Measurements from ENCODE around the gene TPCN2.
A peak's percentile ranks its signal among the peaks of the same experiment; 100 is the strongest.

TPCN2 gene

GRCh38 chr11:69010964-69011623 lies 37.6 kb upstream of the TPCN2 start:
- DNase-seq = peak; percentile 73

GRCh38 chr11:69011624-69012091 lies 37.1 kb upstream of the TPCN2 start:
- DNase-seq = no peak

GRCh38 chr11:69012092-69013008 lies 36.4 kb upstream of the TPCN2 start:
- no peak for DNase-seq

GRCh38 chr11:69013009-69013951 lies 35.5 kb upstream of the TPCN2 start, which contains the start of gene MRGPRF:
Gene MRGPRF (minus strand): TSS chr11:69013246. CDS start chr11:69009901, 3,345 bp downstream.
- DNase-seq = peak; percentile 26

GRCh38 chr11:69014084-69014851 lies 34.5 kb upstream of the TPCN2 start:
- DNase-seq = no peak

GRCh38 chr11:69014898-69015549 lies 33.7 kb upstream of the TPCN2 start:
- no peak for DNase-seq

GRCh38 chr11:69017951-69018350 lies 30.8 kb upstream of the TPCN2 start:
- DNase-seq = no peak

- no peak for DNase-seq
Measured at GRCh38 chr11:69018924-69019323, 29.8 kb upstream of the TPCN2 start.

- DNase-seq = no peak
Measured at GRCh38 chr11:69022260-69022659, 26.5 kb upstream of the TPCN2 start.

GRCh38 chr11:69024509-69024908 lies 24.2 kb upstream of the TPCN2 start:
- no peak for DNase-seq

- no peak for DNase-seq
Measured at GRCh38 chr11:69027704-69028372, 20.9 kb upstream of the TPCN2 start.

GRCh38 chr11:69030301-69030700 lies 18.4 kb upstream of the TPCN2 start:
- no peak for DNase-seq

- no peak for DNase-seq
Measured at GRCh38 chr11:69032833-69033232, 15.9 kb upstream of the TPCN2 start.

- DNase-seq = no peak
Measured at GRCh38 chr11:69033431-69033830, 15.3 kb upstream of the TPCN2 start.

- no peak for DNase-seq
Measured at GRCh38 chr11:69034123-69034867, 14.4 kb upstream of the TPCN2 start.

- DNase-seq = no peak
Measured at GRCh38 chr11:69035150-69035945, 13.4 kb upstream of the TPCN2 start.

GRCh38 chr11:69035946-69036340 lies 12.8 kb upstream of the TPCN2 start:
- DNase-seq = no peak

GRCh38 chr11:69037074-69037473 lies 11.7 kb upstream of the TPCN2 start:
- no peak for DNase-seq

GRCh38 chr11:69037544-69037943 lies 11.2 kb upstream of the TPCN2 start:
- no peak for DNase-seq
